Liver (tissue), 9 donors: ENCODE measurements around the gene SEPTIN5. TPM values are rescaled to one million over a fixed set of nuclear protein-coding genes. Genes with fewer than 3 reads are reported as not detected.

ENCODE experiments used
- DNase-seq: peaks from one replicate; pipeline ENCODE4 v3.0.0-alpha.2; 2017; ENCODE audit warnings: low spot score
- H3K27ac ChIP-seq, 2 donors: one replicate each; pipeline ENCODE4 v1.7.0; 2013; ENCODE audit warnings: inconsistent platforms in 2 of 2, low read length in 2 of 2, control low read depth in 1 of 2, low read depth in 1 of 2, mild to moderate bottlenecking in 1 of 2
- H3K27me3 ChIP-seq, 4 donors: one replicate each; pipeline versions ENCODE4 v1.6.1 to v1.7.0; 2013; ENCODE audit warnings: low read length in 3 of 4, inconsistent platforms in 1 of 4, mild to moderate bottlenecking in 1 of 4, moderate library complexity in 1 of 4; ENCODE audit not compliant: control insufficient read depth in 4 of 4, insufficient read depth in 4 of 4
- H3K36me3 ChIP-seq, 4 donors: one replicate each; pipeline versions ENCODE4 v1.6.1 to v1.7.0; 2013; ENCODE audit warnings: low read length in 3 of 4, mild to moderate bottlenecking in 3 of 4, low read depth in 1 of 4, moderate library complexity in 1 of 4; ENCODE audit not compliant: control insufficient read depth in 4 of 4, insufficient read depth in 3 of 4
- H3K4me1 ChIP-seq, 4 donors: one replicate each; pipeline versions ENCODE4 v1.6.1 to v1.7.0; 2013; ENCODE audit warnings: low read length in 3 of 4, mild to moderate bottlenecking in 3 of 4, moderate library complexity in 1 of 4; ENCODE audit not compliant: control insufficient read depth in 4 of 4, insufficient read depth in 4 of 4
- H3K4me3 ChIP-seq, 3 donors: one replicate each; pipeline versions ENCODE4 v1.6.1 to v1.7.0; 2013; ENCODE audit warnings: low read length in 3 of 3, control low read depth in 1 of 3, low read depth in 1 of 3, mild to moderate bottlenecking in 1 of 3
- H3K9ac ChIP-seq, 2 donors: one replicate each; pipeline ENCODE4 v1.7.0; 2013; ENCODE audit warnings: low read length in 2 of 2, mild to moderate bottlenecking in 2 of 2, moderate library complexity in 2 of 2, control low read depth in 1 of 2, low read depth in 1 of 2
- H3K9me3 ChIP-seq, 4 donors: one replicate each; pipeline versions ENCODE4 v1.6.1 to v1.7.0; 2013; ENCODE audit warnings: low read length in 3 of 4; ENCODE audit not compliant: control insufficient read depth in 4 of 4
- EGR1 ChIP-seq, 2 donors: IDR thresholded peaks; 2 replicates each; pipeline ENCODE4 v1.6.1; 2016 to 2018; ENCODE audit warnings: antibody characterized with exemption in 2 of 2, low read depth in 2 of 2
- FOXA1 ChIP-seq: IDR thresholded peaks from 2 replicates; pipeline ENCODE4 v1.6.1; 2016; ENCODE audit warnings: antibody characterized with exemption
- FOXA2 ChIP-seq: IDR thresholded peaks from 2 replicates; pipeline ENCODE4 v1.6.1; 2016; ENCODE audit warnings: antibody characterized with exemption
- GABPA ChIP-seq, 2 donors: IDR thresholded peaks in 1 of 2; conservative IDR thresholded peaks in 1 of 2; 2 replicates each; pipeline ENCODE4 v1.6.1; 2016; ENCODE audit warnings: antibody characterized with exemption in 2 of 2, mild to moderate bottlenecking in 1 of 2, moderate library complexity in 1 of 2
- HNF4A ChIP-seq, 2 donors: conservative IDR thresholded peaks; 2 replicates each; pipeline ENCODE4 v1.6.1; 2016; ENCODE audit warnings: antibody characterized with exemption in 2 of 2, mild to moderate bottlenecking in 2 of 2
- HNF4G ChIP-seq: IDR thresholded peaks from 2 replicates; pipeline ENCODE4 v1.6.1; 2016; ENCODE audit warnings: antibody characterized with exemption
- JUND ChIP-seq, 2 donors: IDR thresholded peaks; 2 replicates each; pipeline ENCODE4 v1.6.1; 2016; ENCODE audit warnings: antibody characterized with exemption in 2 of 2
- MAX ChIP-seq: IDR thresholded peaks from 2 replicates; pipeline ENCODE4 v1.6.1; 2016; ENCODE audit warnings: antibody characterized with exemption
- NR2F2 ChIP-seq: IDR thresholded peaks from 2 replicates; pipeline ENCODE4 v1.6.1; 2016; ENCODE audit warnings: antibody characterized with exemption
- RAD21 ChIP-seq, 2 donors: IDR thresholded peaks; 2 replicates each; pipeline ENCODE4 v1.6.1; 2016; ENCODE audit warnings: antibody characterized with exemption in 2 of 2, mild to moderate bottlenecking in 2 of 2
- REST ChIP-seq: IDR thresholded peaks from 2 replicates; pipeline ENCODE4 v1.6.1; 2016; ENCODE audit warnings: antibody characterized with exemption, mild to moderate bottlenecking
- RXRA ChIP-seq, 2 donors: IDR thresholded peaks; 2 replicates each; pipeline ENCODE4 v1.6.1; 2017 to 2018; ENCODE audit warnings: antibody characterized with exemption in 2 of 2, mild to moderate bottlenecking in 1 of 2
- SP1 ChIP-seq: IDR thresholded peaks from 2 replicates; pipeline ENCODE4 v1.6.1; 2018; ENCODE audit warnings: antibody characterized with exemption, mild to moderate bottlenecking
- TAF1 ChIP-seq: conservative IDR thresholded peaks from 2 replicates; pipeline ENCODE4 v1.6.1; 2016; ENCODE audit warnings: antibody characterized with exemption, mild to moderate bottlenecking
- YY1 ChIP-seq: IDR thresholded peaks from 2 replicates; pipeline ENCODE4 v1.6.1; 2016; ENCODE audit warnings: antibody characterized with exemption, mild to moderate bottlenecking
- ZBTB33 ChIP-seq: IDR thresholded peaks from 2 replicates; pipeline ENCODE4 v1.6.1; 2016; ENCODE audit warnings: antibody characterized with exemption
- WGBS: extraction: QIAGEN DNeasy Blood & Tissue Kit; methylation state at CpG from one replicate; pipeline ENCODE4 v1.1.7; 2013; 5-methylcytosine and 5-hydroxymethylcytosine counted together
- polyA plus RNA-seq, 2 donors: library from polyadenylated mRNA; stranded (reverse) in 1 of 2; unstranded in 1 of 2; fragments of 200-250 nt in 1 of 2; fragments of >200 nt in 1 of 2; fragmentation: Nextera tagmentation in 1 of 2; extraction: Ambion mirVana in 1 of 2; gene quantifications; one replicate each; pipeline versions ENCODE4 v1.2.1 to v1.2.3, GENCODE V29; 2013 to 2015
- total RNA-seq, 2 donors: library from RNA; depleted of rRNA; stranded (reverse); fragments of >200 nt; gene quantifications; one replicate each; pipeline ENCODE4 v1.2.3, GENCODE V29; 2014
- TF ChIP-seq, protein P1 (sequence below): fragments of 150-350 bp; IDR thresholded peaks from 2 replicates; pipeline ENCODE4 v1.5.1; 2017; ENCODE audit warnings: improper control_type of control experiment, low read depth, low read length; ENCODE audit not compliant: missing input control
- TF ChIP-seq, protein P2 (sequence below): IDR thresholded peaks from 2 replicates; pipeline ENCODE4 v1.6.1; 2016; ENCODE audit warnings: antibody characterized with exemption
- donor health status: healthy.
- donor health status: healthy.
- donor health status: healthy.
- donor health status: healthy.
- donor health status: healthy.

SEPTIN5 gene
- total and polyA plus RNA-seq, 4 donors: 0.26 to 3.5 (median 2.8) TPM

GRCh38 chr22:19723232-19723982 is 9.1 kb downstream of the SEPTIN5 start, which contains the start of gene GP1BB (continued):
- no peak for TF ChIP-seq ZBTB33
- TF ChIP-seq SP1: no peak
- TF ChIP-seq YY1: no peak
- no peak for TF ChIP-seq MAX
- TF ChIP-seq RXRA (IDR thresholded peaks at IDR 0.05): no peak
- TF ChIP-seq FOXA2: no peak

GRCh38 chr22:19723983-19724827 is 9.9 kb downstream of the SEPTIN5 start:
- H3K4me3 ChIP-seq: peak overlapping the region in 1 of 3 donors; percentile 29

More at GRCh38 chr22:19723983-19724827, 9.9 kb downstream of the SEPTIN5 start:
- DNase-seq: no peak
- Histone ChIP-seq H3K9ac (no peak overlapping the region), H3K27ac (no peak overlapping the region), H3K36me3 (no peaks in the 10 kb centered on the region), H3K4me1 (peaks cover 15 to 23% (median 16%) of the 10 kb centered on the region in 4 donors), H3K9me3 (no peaks in the 10 kb centered on the region), H3K27me3 (peaks cover 0 to 8% (median 5%) of the 10 kb centered on the region in 4 donors)
- TF ChIP-seq JUND (IDR thresholded peaks at IDR 0.05): no peak
- TF ChIP-seq, protein P1, sequence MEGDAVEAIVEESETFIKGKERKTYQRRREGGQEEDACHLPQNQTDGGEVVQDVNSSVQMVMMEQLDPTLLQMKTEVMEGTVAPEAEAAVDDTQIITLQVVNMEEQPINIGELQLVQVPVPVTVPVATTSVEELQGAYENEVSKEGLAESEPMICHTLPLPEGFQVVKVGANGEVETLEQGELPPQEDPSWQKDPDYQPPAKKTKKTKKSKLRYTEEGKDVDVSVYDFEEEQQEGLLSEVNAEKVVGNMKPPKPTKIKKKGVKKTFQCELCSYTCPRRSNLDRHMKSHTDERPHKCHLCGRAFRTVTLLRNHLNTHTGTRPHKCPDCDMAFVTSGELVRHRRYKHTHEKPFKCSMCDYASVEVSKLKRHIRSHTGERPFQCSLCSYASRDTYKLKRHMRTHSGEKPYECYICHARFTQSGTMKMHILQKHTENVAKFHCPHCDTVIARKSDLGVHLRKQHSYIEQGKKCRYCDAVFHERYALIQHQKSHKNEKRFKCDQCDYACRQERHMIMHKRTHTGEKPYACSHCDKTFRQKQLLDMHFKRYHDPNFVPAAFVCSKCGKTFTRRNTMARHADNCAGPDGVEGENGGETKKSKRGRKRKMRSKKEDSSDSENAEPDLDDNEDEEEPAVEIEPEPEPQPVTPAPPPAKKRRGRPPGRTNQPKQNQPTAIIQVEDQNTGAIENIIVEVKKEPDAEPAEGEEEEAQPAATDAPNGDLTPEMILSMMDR: no peak
- no peak for TF ChIP-seq EGR1 (IDR thresholded peaks at IDR 0.05; ENCODE audit: low read depth in 2 of 2)
- TF ChIP-seq SP1: no peak
- no peak for TF ChIP-seq NR2F2
- no peak for TF ChIP-seq RXRA (IDR thresholded peaks at IDR 0.05)
- TF ChIP-seq FOXA2: no peak
- no peak for TF ChIP-seq HNF4A (conservative IDR thresholded peaks at IDR 0.05)
- no peak for TF ChIP-seq ZBTB33
- TF ChIP-seq REST: no peak
- TF ChIP-seq TAF1: no peak
- no peak for TF ChIP-seq FOXA1
- no peak for TF ChIP-seq GABPA (IDR thresholded peaks at IDR 0.05 in 1 of 2, conservative IDR thresholded peaks at IDR 0.05 in 1 of 2)
- no peak for TF ChIP-seq HNF4G
- no peak for TF ChIP-seq RAD21 (IDR thresholded peaks at IDR 0.05)
- TF ChIP-seq YY1: no peak
- no peak for TF ChIP-seq MAX
- TF ChIP-seq, protein P2, sequence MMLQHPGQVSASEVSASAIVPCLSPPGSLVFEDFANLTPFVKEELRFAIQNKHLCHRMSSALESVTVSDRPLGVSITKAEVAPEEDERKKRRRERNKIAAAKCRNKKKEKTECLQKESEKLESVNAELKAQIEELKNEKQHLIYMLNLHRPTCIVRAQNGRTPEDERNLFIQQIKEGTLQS: no peak
- 9% methylated on average over 89 of the region's 89 CpGs for WGBS
